Endodermal cell (in vitro differentiated cells): ENCODE data around the gene TMEM141. TPM values are rescaled to one million over a fixed set of nuclear protein-coding genes. Genes with fewer than 3 reads are reported as not detected.

ENCODE experiments used
- DNase-seq: peaks from one replicate; pipeline ENCODE4 v3.0.0-alpha.2; 2017
- H3K27ac ChIP-seq: 2 replicates; pipeline ENCODE4 v1.5.1; 2013; ENCODE audit warnings: mild to moderate bottlenecking, low read depth, low read length, moderate library complexity
- H3K27me3 ChIP-seq: 2 replicates; pipeline ENCODE4 v1.6.1; 2013; ENCODE audit warnings: mild to moderate bottlenecking, low read length, moderate library complexity; ENCODE audit not compliant: insufficient read depth, control insufficient read depth, poor library complexity, severe bottlenecking
- H3K36me3 ChIP-seq: 2 replicates; pipeline ENCODE4 v1.7.0; 2013; ENCODE audit warnings: mild to moderate bottlenecking, low read length, moderate library complexity; ENCODE audit not compliant: control insufficient read depth, insufficient read depth
- H3K4me1 ChIP-seq: one replicate; pipeline ENCODE4 v1.7.0; 2013; ENCODE audit warnings: low read length; ENCODE audit not compliant: control insufficient read depth, insufficient read depth
- H3K4me3 ChIP-seq: 2 replicates; pipeline ENCODE4 v1.5.1; 2013; ENCODE audit warnings: mild to moderate bottlenecking, low read length, moderate library complexity
- H3K9ac ChIP-seq: 2 replicates; pipeline ENCODE4 v1.6.1; 2013; ENCODE audit warnings: mild to moderate bottlenecking, low read length, moderate library complexity; ENCODE audit not compliant: poor library complexity, severe bottlenecking; ENCODE audit errors: extremely low read depth
- H3K9me3 ChIP-seq: 2 replicates; pipeline ENCODE4 v1.6.1; 2013; ENCODE audit warnings: mild to moderate bottlenecking, low read length, moderate library complexity; ENCODE audit not compliant: control insufficient read depth
- H3K27ac Mint-ChIP-seq: 2 replicates; pipeline ENCODE4 v1.8.0; 2020; ENCODE audit warnings: mixed read lengths
- H3K27me3 Mint-ChIP-seq: 2 replicates; pipeline ENCODE4 v1.8.0; 2021; ENCODE audit warnings: mild to moderate bottlenecking, mixed read lengths; ENCODE audit not compliant: insufficient read depth
- H3K36me3 Mint-ChIP-seq: 2 replicates; pipeline ENCODE4 v1.8.0; 2020; ENCODE audit warnings: low read depth, mixed read lengths
- H3K4me1 Mint-ChIP-seq: 2 replicates; pipeline ENCODE4 v1.8.0; 2020; ENCODE audit warnings: mixed read lengths
- H3K4me3 Mint-ChIP-seq: 2 replicates; pipeline ENCODE4 v1.8.0; 2020; ENCODE audit warnings: mild to moderate bottlenecking, moderate library complexity, mixed read lengths
- H3K9me3 Mint-ChIP-seq: 2 replicates; pipeline ENCODE4 v1.8.0; 2020; ENCODE audit warnings: mild to moderate bottlenecking, mixed read lengths
- CTCF ChIP-seq: fragments of 200-600 bp; sonication (generic); conservative IDR thresholded peaks from 2 replicates; pipeline ENCODE4 v1.5.0; 2021; ENCODE audit warnings: antibody characterized with exemption, mild to moderate bottlenecking
- WGBS, 2 experiments: methylation state at CpG; one replicate each; pipeline versions ENCODE4 v1.1.5 to v1.1.7; 2013; ENCODE audit warnings: missing lambda C conversion rate in 2 of 2, mixed read lengths in 1 of 2; ENCODE audit not compliant: insufficient coverage in 1 of 2, insufficient read length in 1 of 2; 5-methylcytosine and 5-hydroxymethylcytosine counted together
- total RNA-seq, 2 donors: library from RNA; stranded (reverse); fragmentation: NEBNext Ultra II Directional in 1 of 2; extraction: Animal tissue kit (Norgen Biotek cat#: 25700) in 1 of 2; gene quantifications; 2 replicates in 1 of 2; 3 replicates in 1 of 2; pipeline ENCODE4 v1.2.1, GENCODE V29; 2021

The TMEM141 gene
- total RNA-seq, 2 donors from 2014 or later = 215 to 339 TPM

GRCh38 chr9:136750526-136750925 is 40.6 kb upstream of the TMEM141 start:
- 83 to 86% methylated on average over 2 of the region's 2 CpGs for WGBS, 2 experiments
- Mint-ChIP-seq H3K4me1 (no peaks in the 10 kb centered on the region), H3K4me3 (no peak overlapping the region)

GRCh38 chr9:136751244-136751643 is 39.9 kb upstream of the TMEM141 start:
- peaks cover 18% of the 10 kb centered on the region for H3K27me3 Mint-ChIP-seq
- no peak for DNase-seq
- peaks cover 31% of the 10 kb centered on the region for H3K9me3 Mint-ChIP-seq
- 85 to 100% methylated on average over 1 of the region's 1 CpG for WGBS, 2 experiments
- Histone ChIP-seq H3K9me3 (peaks cover 15% of the 10 kb centered on the region), H3K27ac (no peak overlapping the region), H3K9ac (no peak overlapping the region), H3K36me3 (no peaks in the 10 kb centered on the region), H3K27me3 (no peaks in the 10 kb centered on the region), H3K4me1 (no peaks in the 10 kb centered on the region), H3K4me3 (no peak overlapping the region)
- H3K4me1 Mint-ChIP-seq = no peaks in the 10 kb centered on the region
- TF ChIP-seq CTCF = no peak
- H3K27ac Mint-ChIP-seq = no peak overlapping the region
- H3K36me3 Mint-ChIP-seq = peaks cover 2% of the 10 kb centered on the region
- H3K4me3 Mint-ChIP-seq = no peak overlapping the region

More at GRCh38 chr9:136750526-136750925, 40.6 kb upstream of the TMEM141 start:
- Histone ChIP-seq H3K27me3 (no peaks in the 10 kb centered on the region), H3K4me3 (no peak overlapping the region), H3K9ac (no peak overlapping the region), H3K36me3 (no peaks in the 10 kb centered on the region), H3K27ac (no peak overlapping the region), H3K9me3 (peaks cover 15% of the 10 kb centered on the region), H3K4me1 (no peaks in the 10 kb centered on the region)
- no peak for TF ChIP-seq CTCF
- peaks cover 18% of the 10 kb centered on the region for H3K27me3 Mint-ChIP-seq
- peaks cover 2% of the 10 kb centered on the region for H3K36me3 Mint-ChIP-seq
- no peak for DNase-seq
- H3K9me3 Mint-ChIP-seq = peaks cover 23% of the 10 kb centered on the region
- H3K27ac Mint-ChIP-seq = no peak overlapping the region

GRCh38 chr9:136751814-136752213 is 39.3 kb upstream of the TMEM141 start:
- no peak for DNase-seq
- H3K4me1 ChIP-seq = no peaks in the 10 kb centered on the region
- no peaks in the 10 kb centered on the region for H3K36me3 ChIP-seq
- peaks cover 15% of the 10 kb centered on the region for H3K9me3 ChIP-seq
- no peak overlapping the region for H3K4me3 ChIP-seq
- no peaks in the 10 kb centered on the region for H3K27me3 ChIP-seq
- Mint-ChIP-seq H3K36me3 (peaks cover 2% of the 10 kb centered on the region), H3K4me1 (no peaks in the 10 kb centered on the region), H3K27me3 (peaks cover 18% of the 10 kb centered on the region), H3K27ac (no peak overlapping the region), H3K4me3 (no peak overlapping the region), H3K9me3 (peaks cover 33% of the 10 kb centered on the region)
- TF ChIP-seq CTCF = no peak
- H3K9ac ChIP-seq = no peak overlapping the region
- H3K27ac ChIP-seq = no peak overlapping the region
